CD4-positive, alpha-beta T cell treated with Interleukin-21 for 1 hour (primary cell): Measurements from ENCODE around the gene GRIK3.
"Not testable (repeated sequence)": the region's sequence is repeated elsewhere in the genome, so short reads cannot be mapped to it uniquely, and the experiment has no call there.

ENCODE experiments used
- DNase-seq: peaks from one replicate; pipeline ENCODE4 v3.0.0-alpha.2; 2020

The GRIK3 gene

GRCh38 chr1:36934061-36934460 is 100.3 kb downstream of the GRIK3 start:
- no peak for DNase-seq

GRCh38 chr1:36927826-36928225 is 106.5 kb downstream of the GRIK3 start:
- no peak for DNase-seq

- DNase-seq, result no peak
Measured at GRCh38 chr1:36925251-36925650, 109.1 kb downstream of the GRIK3 start.

GRCh38 chr1:36924282-36924811 is 110.0 kb downstream of the GRIK3 start:
- no peak for DNase-seq

- no peak for DNase-seq
Measured at GRCh38 chr1:36922593-36923426, 111.5 kb downstream of the GRIK3 start.

- no peak for DNase-seq
Measured at GRCh38 chr1:36922071-36922470, 112.2 kb downstream of the GRIK3 start.

GRCh38 chr1:36920801-36921405 is 113.4 kb downstream of the GRIK3 start:
- DNase-seq, result no peak

- no peak for DNase-seq
Measured at GRCh38 chr1:36920371-36920770, 113.9 kb downstream of the GRIK3 start.

- DNase-seq, result no peak
Measured at GRCh38 chr1:36919491-36920145, 114.7 kb downstream of the GRIK3 start.

- no peak for DNase-seq
Measured at GRCh38 chr1:36918604-36919003, 115.7 kb downstream of the GRIK3 start.

GRCh38 chr1:36916542-36916941 is 117.8 kb downstream of the GRIK3 start:
- not testable (repeated sequence) for DNase-seq

- no peak for DNase-seq
Measured at GRCh38 chr1:36913484-36914060, 120.7 kb downstream of the GRIK3 start.

GRCh38 chr1:36913016-36913415 is 121.3 kb downstream of the GRIK3 start:
- no peak for DNase-seq

- DNase-seq, result no peak
Measured at GRCh38 chr1:36912365-36912865, 121.9 kb downstream of the GRIK3 start.

- DNase-seq, result no peak
Measured at GRCh38 chr1:36911561-36912364, 122.6 kb downstream of the GRIK3 start.

GRCh38 chr1:36910886-36911540 is 123.3 kb downstream of the GRIK3 start:
- DNase-seq, result no peak

GRCh38 chr1:36909946-36910725 is 124.2 kb downstream of the GRIK3 start:
- DNase-seq, result no peak

GRCh38 chr1:36909359-36909758 is 125.0 kb downstream of the GRIK3 start:
- not testable (repeated sequence) for DNase-seq

- DNase-seq, result no peak
Measured at GRCh38 chr1:36908096-36908495, 126.2 kb downstream of the GRIK3 start.

GRCh38 chr1:36906555-36906954 is 127.8 kb downstream of the GRIK3 start:
- DNase-seq, result no peak

GRCh38 chr1:36905941-36906340 is 128.4 kb downstream of the GRIK3 start:
- no peak for DNase-seq
